Kidney epithelial cell (primary cell): Measurements from ENCODE around the gene FBL. TPM values are rescaled to one million over a fixed set of nuclear protein-coding genes. Genes with fewer than 3 reads are reported as not detected.

Experiments
- DNase-seq: peaks from one replicate; pipeline ENCODE4 v3.0.0-alpha.2; 2010; ENCODE audit warnings: low read depth
- H3K27me3 ChIP-seq: 2 replicates; pipeline ENCODE4 v1.6.0; 2011; ENCODE audit warnings: low read length; ENCODE audit not compliant: control insufficient read depth, insufficient read depth
- H3K36me3 ChIP-seq: 2 replicates; pipeline ENCODE4 v1.5.1; 2011; ENCODE audit warnings: low read length; ENCODE audit not compliant: control insufficient read depth, insufficient read depth
- H3K4me3 ChIP-seq: 2 replicates; pipeline ENCODE4 v1.5.1; 2011; ENCODE audit warnings: low read depth, mild to moderate bottlenecking, control low read depth, low read length
- CTCF ChIP-seq: IDR thresholded peaks from 2 replicates; pipeline ENCODE4 v1.5.1; 2011; ENCODE audit warnings: mild to moderate bottlenecking, moderate library complexity, low read length, control low read depth, inconsistent platforms; ENCODE audit not compliant: insufficient read depth, poor library complexity, severe bottlenecking
- total RNA-seq: library from RNA; depleted of rRNA; stranded (reverse); fragments of >200 nt; gene quantifications from 2 replicates; pipeline ENCODE4 v1.2.3, GENCODE V29; 2015

FBL gene
- total RNA-seq, 1 donor from 2014 or later: 224 TPM

- Histone ChIP-seq H3K36me3 (peaks cover 4% of the 10 kb centered on the region), H3K27me3 (no peaks in the 10 kb centered on the region), H3K4me3 (peak overlapping the region; percentile 82)
- no peak for TF ChIP-seq CTCF
- DNase-seq: no peak
Observed at GRCh38 chr19:39833160-39833463, 13.1 kb downstream of the FBL start.

- TF ChIP-seq CTCF: no peak
- DNase-seq: no peak
- Histone ChIP-seq H3K4me3 (peak overlapping the region; percentile 82), H3K27me3 (no peaks in the 10 kb centered on the region), H3K36me3 (peaks cover 5% of the 10 kb centered on the region)
Observed at GRCh38 chr19:39832341-39833083, 13.7 kb downstream of the FBL start.

GRCh38 chr19:39831679-39832078 is 14.5 kb downstream of the FBL start:
- DNase-seq: no peak
- TF ChIP-seq CTCF: no peak
- Histone ChIP-seq H3K36me3 (peaks cover 3% of the 10 kb centered on the region), H3K27me3 (no peaks in the 10 kb centered on the region), H3K4me3 (no peak overlapping the region)

- no peak for DNase-seq
- H3K36me3 ChIP-seq: peaks cover 3% of the 10 kb centered on the region
- no peak for TF ChIP-seq CTCF
- no peaks in the 10 kb centered on the region for H3K27me3 ChIP-seq
- H3K4me3 ChIP-seq: no peak overlapping the region
Observed at GRCh38 chr19:39830847-39831246, 15.3 kb downstream of the FBL start.

GRCh38 chr19:39830406-39830805 is 15.8 kb downstream of the FBL start:
- no peak overlapping the region for H3K4me3 ChIP-seq
- no peaks in the 10 kb centered on the region for H3K27me3 ChIP-seq
- no peak for DNase-seq
- H3K36me3 ChIP-seq: peaks cover 3% of the 10 kb centered on the region
- TF ChIP-seq CTCF: no peak

- no peak overlapping the region for H3K4me3 ChIP-seq
- H3K36me3 ChIP-seq: peaks cover 3% of the 10 kb centered on the region
- TF ChIP-seq CTCF: no peak
- no peak for DNase-seq
- H3K27me3 ChIP-seq: no peaks in the 10 kb centered on the region
Observed at GRCh38 chr19:39829702-39830275, 16.4 kb downstream of the FBL start.
